Left lung (tissue), 14 donors: ENCODE data around the gene STAC2. TPM values are rescaled to one million over a fixed set of nuclear protein-coding genes. Genes with fewer than 3 reads are reported as not detected.

Experiments used
- ATAC-seq: fragments of 200-7000 bp; cut with Tn5 transposase; one replicate; pipeline ENCODE4 v1.9.1; 2020; ENCODE audit warnings: moderate library complexity
- DNase-seq, 4 donors: peaks; one replicate each; pipeline ENCODE4 v3.0.0-alpha.2; 2013 to 2020
- H3K27ac ChIP-seq, 2 donors: fragments of 200-600 bp; sonication (generic) in 1 of 2; one replicate each; pipeline versions ENCODE4 v1.5.0 to v1.8.0; 2020 to 2021
- H3K27me3 ChIP-seq, 2 donors: fragments of 200-600 bp; sonication (generic) in 1 of 2; one replicate each; pipeline versions ENCODE4 v1.5.0 to v1.8.0; 2020 to 2021
- H3K36me3 ChIP-seq, 2 donors: fragments of 200-600 bp; sonication (generic) in 1 of 2; one replicate each; pipeline versions ENCODE4 v1.5.0 to v1.8.0; 2020 to 2021
- H3K4me1 ChIP-seq, 2 donors: fragments of 200-600 bp; one replicate each; pipeline ENCODE4 v1.8.0; 2021
- H3K4me3 ChIP-seq, 2 donors: fragments of 200-600 bp; sonication (generic) in 1 of 2; one replicate each; pipeline versions ENCODE4 v1.5.0 to v1.8.0; 2020 to 2021; ENCODE audit warnings: mild to moderate bottlenecking in 1 of 2
- H3K9me3 ChIP-seq, 2 donors: fragments of 200-600 bp; sonication (generic) in 1 of 2; one replicate each; pipeline versions ENCODE4 v1.5.0 to v1.8.0; 2020 to 2021
- CTCF ChIP-seq, 2 donors: fragments of 200-600 bp; sonication (generic) in 1 of 2; IDR thresholded peaks; one replicate each; pipeline versions ENCODE4 v1.5.0 to v1.8.0; 2021; ENCODE audit warnings: antibody characterized with exemption in 2 of 2
- intact Hi-C, 2 donors: fragments of 100-400 bp; cut with DNase I; formaldehyde crosslinking; loops; one replicate each; pipeline versions ENCODE4 v1.11.2 to v1.14.2; 2022
- long read RNA-seq, 12 donors: library from polyadenylated mRNA in 2 of 12; unstranded in 2 of 12; transcript quantifications; one replicate each; pipeline ENCODE4 v2.0.0 and lab custom pipeline, GENCODE V29; 2019 to 2026
- polyA plus RNA-seq, 6 donors: library from polyadenylated mRNA; unstranded; fragments of 120-200 nt; gene quantifications; one replicate each; pipeline ENCODE4 v1.2.1, GENCODE V29; 2013; ENCODE audit not compliant: insufficient read length in 6 of 6
- total RNA-seq, 2 donors: library from RNA; stranded (reverse); fragmentation: NEBNext Ultra II Directional; extraction: Animal tissue kit (Norgen Biotek cat#: 25700); gene quantifications; one replicate each; pipeline ENCODE4 v1.2.1, GENCODE V29; 2021
- donor health status: DM: no; HTN: yes; CAD: no.
- donor health status: DM: no; HTN: no; CAD: no.

STAC2 gene, protein sequence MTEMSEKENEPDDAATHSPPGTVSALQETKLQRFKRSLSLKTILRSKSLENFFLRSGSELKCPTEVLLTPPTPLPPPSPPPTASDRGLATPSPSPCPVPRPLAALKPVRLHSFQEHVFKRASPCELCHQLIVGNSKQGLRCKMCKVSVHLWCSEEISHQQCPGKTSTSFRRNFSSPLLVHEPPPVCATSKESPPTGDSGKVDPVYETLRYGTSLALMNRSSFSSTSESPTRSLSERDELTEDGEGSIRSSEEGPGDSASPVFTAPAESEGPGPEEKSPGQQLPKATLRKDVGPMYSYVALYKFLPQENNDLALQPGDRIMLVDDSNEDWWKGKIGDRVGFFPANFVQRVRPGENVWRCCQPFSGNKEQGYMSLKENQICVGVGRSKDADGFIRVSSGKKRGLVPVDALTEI
- total RNA-seq (under 1 TPM; 0.17 to 0.55 TPM), polyA plus RNA-seq (under 1 TPM; 0.14 to 0.41 (median 0.23) TPM)
- long read RNA-seq, donor 1 = 0 reads
- long read RNA-seq, donor 2 = 0 reads
- long read RNA-seq, donor 3 = 0 reads
- long read RNA-seq, donor 4 = 0 reads
- long read RNA-seq, donor 5 = 0 reads
- long read RNA-seq, donor 6 = 0 reads
- long read RNA-seq, donor 7 = 0 reads
- long read RNA-seq, donor 8 = 0 reads
- long read RNA-seq, donor 9 = 0 reads
- long read RNA-seq, donor 10 = 0 reads
- long read RNA-seq, donor 11 = 0 reads
- long read RNA-seq, donor 12 = 0 reads

DNA sequence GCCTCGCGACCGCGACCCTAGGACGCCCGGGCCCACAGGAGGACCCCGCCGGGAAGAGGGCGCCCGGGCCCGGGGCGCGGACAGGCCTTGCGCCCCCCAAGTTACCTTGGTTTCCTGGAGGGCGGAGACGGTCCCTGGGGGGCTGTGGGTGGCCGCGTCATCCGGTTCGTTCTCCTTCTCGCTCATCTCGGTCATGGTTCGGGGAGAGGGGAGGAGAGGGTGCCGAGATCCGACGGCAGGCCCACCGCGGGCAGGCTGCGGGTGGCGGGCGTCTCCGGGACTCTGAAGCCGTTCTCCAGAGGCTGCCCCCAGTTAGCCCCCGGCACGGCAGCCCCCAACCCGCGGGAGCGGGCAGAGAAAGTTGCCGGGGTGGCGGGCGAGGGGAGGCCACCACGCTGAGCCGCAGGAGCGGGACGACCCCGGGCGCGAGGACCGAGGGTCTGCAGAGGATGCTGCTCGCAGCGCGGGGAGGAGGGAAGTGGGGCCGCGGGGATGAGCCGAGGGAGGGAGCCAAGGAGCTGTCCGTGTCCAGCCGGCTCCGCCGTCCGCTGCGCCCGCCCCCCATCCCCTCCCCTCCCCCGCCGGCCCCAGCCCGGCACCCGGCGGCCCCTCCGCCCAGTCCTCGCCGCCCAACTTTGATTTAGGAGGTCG, at the start of gene STAC2:
Gene STAC2 (minus strand): TSS at position 638 of the 651 bp plus-strand sequence. CDS start 443 bp downstream, at position 195.
- H3K27me3 ChIP-seq = peaks cover 30 to 83% of the 10 kb centered on the region in 2 donors
- no peak for TF ChIP-seq CTCF (IDR thresholded peaks at IDR 0.05)
- H3K36me3 ChIP-seq = no peaks in the 10 kb centered on the region
- H3K27ac ChIP-seq = no peak within 1 kb of the TSS
- H3K4me3 ChIP-seq = peak within 1 kb of the TSS; percentile 12 to 30
- no peaks in the 10 kb centered on the region for H3K9me3 ChIP-seq
- ATAC-seq (peak; percentile 34), DNase-seq (no peak)
- peaks cover 12 to 20% of the 10 kb centered on the region in 2 donors for H3K4me1 ChIP-seq
- intact Hi-C loops = no loop called here

GRCh38 chr17:39271546-39271945, 45.8 kb upstream of the STAC2 start:
- DNase-seq (no peak), ATAC-seq (peak; percentile 22)
- H3K36me3 ChIP-seq = peaks cover 0 to 65% of the 10 kb centered on the region in 2 donors
- H3K27me3 ChIP-seq = no peaks in the 10 kb centered on the region
- no peaks in the 10 kb centered on the region for H3K4me1 ChIP-seq
- intact Hi-C loops = no loop called here
- H3K27ac ChIP-seq = no peak overlapping the region
- no peak for TF ChIP-seq CTCF (IDR thresholded peaks at IDR 0.05)
- H3K4me3 ChIP-seq = no peak overlapping the region
- H3K9me3 ChIP-seq = no peaks in the 10 kb centered on the region

- no peak for TF ChIP-seq CTCF (IDR thresholded peaks at IDR 0.05)
- peak in 2 of 4 donors; percentile 20 to 57 for DNase-seq
Observed at GRCh38 chr17:39270923-39271322, 45.2 kb upstream of the STAC2 start.

GRCh38 chr17:39264119-39264518, 38.4 kb upstream of the STAC2 start:
- no peaks in the 10 kb centered on the region for H3K9me3 ChIP-seq
- H3K4me3 ChIP-seq = no peak overlapping the region
- peaks cover 0 to 86% of the 10 kb centered on the region in 2 donors for H3K36me3 ChIP-seq
- ATAC-seq = no peak
- intact Hi-C loops = no loop called here
- no peak for TF ChIP-seq CTCF (IDR thresholded peaks at IDR 0.05)
- no peak for DNase-seq
- H3K27me3 ChIP-seq = no peaks in the 10 kb centered on the region
- no peak overlapping the region for H3K27ac ChIP-seq
- no peaks in the 10 kb centered on the region for H3K4me1 ChIP-seq

More at GRCh38 chr17:39270923-39271322, 45.2 kb upstream of the STAC2 start:
- H3K4me1 ChIP-seq = no peaks in the 10 kb centered on the region
- peaks cover 0 to 65% of the 10 kb centered on the region in 2 donors for H3K36me3 ChIP-seq
- H3K27me3 ChIP-seq = no peaks in the 10 kb centered on the region
- H3K4me3 ChIP-seq = no peak overlapping the region
- no peaks in the 10 kb centered on the region for H3K9me3 ChIP-seq
- intact Hi-C loops = no loop called here
- peak; percentile 53 for ATAC-seq
- no peak overlapping the region for H3K27ac ChIP-seq

GRCh38 chr17:39261286-39261685, 35.5 kb upstream of the STAC2 start:
- no peaks in the 10 kb centered on the region for H3K4me1 ChIP-seq
- intact Hi-C loops = no loop called here
- no peak for DNase-seq
- H3K27ac ChIP-seq = no peak overlapping the region
- H3K4me3 ChIP-seq = no peak overlapping the region
- H3K36me3 ChIP-seq = peaks cover 0 to 88% of the 10 kb centered on the region in 2 donors
- ATAC-seq = no peak
- no peaks in the 10 kb centered on the region for H3K27me3 ChIP-seq
- no peaks in the 10 kb centered on the region for H3K9me3 ChIP-seq
- no peak for TF ChIP-seq CTCF (IDR thresholded peaks at IDR 0.05)
